Dedifferentiated amniotic fluid mesenchymal stem cell (primary cell): ENCODE data around the gene REXO1.

Experiments used
- DNase-seq: peaks from one replicate; pipeline ENCODE4 v3.0.0-alpha.2; 2016; ENCODE audit errors: extremely low spot score

The REXO1 gene

GRCh38 chr19:1766800-1767352, 81.4 kb downstream of the REXO1 start:
- no peak for DNase-seq

- no peak for DNase-seq
Measured at GRCh38 chr19:1765904-1766799, 82.1 kb downstream of the REXO1 start.
